ENCODE measurements around the gene AZU1. TPM values are rescaled to one million over a fixed set of nuclear protein-coding genes. Genes with fewer than 3 reads are reported as not detected.

The AZU1 gene
- total RNA-seq, 1 donor from 2014 or later: 0.41 TPM

GRCh38 chr19:798415-799075 is 29.1 kb upstream of the AZU1 start:
- Mint-ChIP-seq H3K27ac (peak overlapping the region; percentile 98), H3K4me1 (ENCODE audit: unreplicated experiment) (peaks cover 33% of the 10 kb centered on the region), H3K27me3 (peaks cover 6% of the 10 kb centered on the region), H3K4me3 (peak overlapping the region; percentile 95), H3K9me3 (no peaks in the 10 kb centered on the region), H3K36me3 (peaks cover 19% of the 10 kb centered on the region)
- TF ChIP-seq CTCF (conservative IDR thresholded peaks at IDR 0.05): no peak
- no peak for DNase-seq (ENCODE audit: extremely low spot score, unreplicated experiment)

- H3K36me3 Mint-ChIP-seq: peaks cover 19% of the 10 kb centered on the region
- H3K4me1 Mint-ChIP-seq (ENCODE audit: unreplicated experiment): peaks cover 33% of the 10 kb centered on the region
- DNase-seq (ENCODE audit: extremely low spot score, unreplicated experiment): no peak
- peak overlapping the region; percentile 98 for H3K27ac Mint-ChIP-seq
- H3K4me3 Mint-ChIP-seq: peak overlapping the region; percentile 95
- H3K9me3 Mint-ChIP-seq: no peaks in the 10 kb centered on the region
- H3K27me3 Mint-ChIP-seq: peaks cover 6% of the 10 kb centered on the region
- peak; percentile 43 for TF ChIP-seq CTCF (conservative IDR thresholded peaks at IDR 0.05)
Measured at GRCh38 chr19:799076-799881, 28.4 kb upstream of the AZU1 start.

- DNase-seq (ENCODE audit: extremely low spot score, unreplicated experiment): no peak
- Mint-ChIP-seq H3K36me3 (peaks cover 19% of the 10 kb centered on the region), H3K4me1 (ENCODE audit: unreplicated experiment) (peaks cover 33% of the 10 kb centered on the region), H3K27ac (peak overlapping the region; percentile 98), H3K9me3 (no peaks in the 10 kb centered on the region), H3K4me3 (peak overlapping the region; percentile 95), H3K27me3 (peaks cover 6% of the 10 kb centered on the region)
- no peak for TF ChIP-seq CTCF (conservative IDR thresholded peaks at IDR 0.05)
Measured at GRCh38 chr19:800360-801029, 27.1 kb upstream of the AZU1 start.

- no peak for DNase-seq (ENCODE audit: extremely low spot score, unreplicated experiment)
- Mint-ChIP-seq H3K4me3 (peak overlapping the region; percentile 74), H3K9me3 (no peaks in the 10 kb centered on the region), H3K27me3 (peaks cover 6% of the 10 kb centered on the region), H3K36me3 (peaks cover 19% of the 10 kb centered on the region), H3K4me1 (ENCODE audit: unreplicated experiment) (peaks cover 33% of the 10 kb centered on the region), H3K27ac (peak overlapping the region; percentile 46)
- TF ChIP-seq CTCF (conservative IDR thresholded peaks at IDR 0.05): no peak
Measured at GRCh38 chr19:801030-801860, 26.4 kb upstream of the AZU1 start.

GRCh38 chr19:801861-802497 is 25.7 kb upstream of the AZU1 start:
- Mint-ChIP-seq H3K36me3 (peaks cover 19% of the 10 kb centered on the region), H3K4me3 (peak overlapping the region; percentile 79), H3K27me3 (peaks cover 6% of the 10 kb centered on the region), H3K9me3 (no peaks in the 10 kb centered on the region), H3K4me1 (ENCODE audit: unreplicated experiment) (peaks cover 29% of the 10 kb centered on the region), H3K27ac (peak overlapping the region; percentile 91)
- TF ChIP-seq CTCF (conservative IDR thresholded peaks at IDR 0.05): no peak
- no peak for DNase-seq (ENCODE audit: extremely low spot score, unreplicated experiment)
